Activated CD4-positive, alpha-beta T cell treated with anti-CD3 and anti-CD28 coated beads, Interleukin-2, amount 10 ng/mL, durations not matched to agents 7 days and 5 days (primary cell): Measurements from ENCODE around the gene CYP46A1. TPM values are rescaled to one million over a fixed set of nuclear protein-coding genes. Genes with fewer than 3 reads are reported as not detected.
"Not testable (repeated sequence)": the region's sequence is repeated elsewhere in the genome, so short reads cannot be mapped to it uniquely, and the experiment has no call there.

Source experiments
- CTCF ChIA-PET: fragments of 350-600 bp; sonication (Branson Sonifier 250); formaldehyde crosslinking; loops from one replicate; lab custom pipeline; 2021; ENCODE audit warnings: antibody characterized with exemption; lab: Charles Lee
- POLR2A ChIA-PET: fragments of 350-600 bp; sonication (Branson Sonifier 250); formaldehyde crosslinking; loops from one replicate; lab custom pipeline; 2021; ENCODE audit warnings: antibody characterized with exemption; lab: Charles Lee
- DNase-seq: peaks from one replicate; pipeline ENCODE4 v3.0.0-alpha.2; 2020
- H3K27ac Mint-ChIP-seq: one replicate; pipeline ENCODE4 v1.8.0; 2021; ENCODE audit warnings: mild to moderate bottlenecking, moderate library complexity, mixed read lengths
- H3K27me3 Mint-ChIP-seq: one replicate; pipeline ENCODE4 v1.8.0; 2021; ENCODE audit warnings: mixed read lengths
- H3K36me3 Mint-ChIP-seq: one replicate; pipeline ENCODE4 v1.8.0; 2021; ENCODE audit warnings: low read depth, mixed read lengths
- H3K4me1 Mint-ChIP-seq: one replicate; pipeline ENCODE4 v1.8.0; 2021; ENCODE audit warnings: mixed read lengths
- H3K4me3 Mint-ChIP-seq: one replicate; pipeline ENCODE4 v1.8.0; 2021; ENCODE audit warnings: mild to moderate bottlenecking, moderate library complexity, mixed read lengths
- H3K9me3 Mint-ChIP-seq: one replicate; pipeline ENCODE4 v1.8.0; 2021; ENCODE audit warnings: mixed read lengths
- total RNA-seq, 2 experiments: library from RNA; stranded (reverse); gene quantifications; one replicate each; pipeline ENCODE4 v1.2.3, GENCODE V29; 2021

The CYP46A1 gene
- total RNA-seq, 2 experiments from 2014 or later: 0.12 to 0.20 TPM

- POLR2A ChIA-PET: no interaction called here
- Mint-ChIP-seq H3K4me1 (peaks cover 8% of the 10 kb centered on the region), H3K9me3 (no peaks in the 10 kb centered on the region), H3K27ac (no peak overlapping the region), H3K4me3 (no peak overlapping the region), H3K36me3 (no peaks in the 10 kb centered on the region), H3K27me3 (peaks cover 23% of the 10 kb centered on the region)
- CTCF ChIA-PET: interaction anchor here (1.3 kb wide), 1 partner anchor 10 kb away, joined by 3 read pairs; no protein-coding TSS in a partner anchor
- no peak for DNase-seq
Measured at GRCh38 chr14:99755068-99755405, 70.9 kb downstream of the CYP46A1 start.

- Mint-ChIP-seq H3K4me1 (peaks cover 8% of the 10 kb centered on the region), H3K9me3 (no peaks in the 10 kb centered on the region), H3K36me3 (no peaks in the 10 kb centered on the region), H3K27ac (no peak overlapping the region), H3K27me3 (peaks cover 23% of the 10 kb centered on the region), H3K4me3 (no peak overlapping the region)
- DNase-seq: no peak
- POLR2A ChIA-PET: no interaction called here
- CTCF ChIA-PET: interaction anchor here (1.3 kb wide), 1 partner anchor 9 kb away, joined by 3 read pairs; no protein-coding TSS in a partner anchor
Measured at GRCh38 chr14:99755629-99756603, 71.8 kb downstream of the CYP46A1 start.

DNA sequence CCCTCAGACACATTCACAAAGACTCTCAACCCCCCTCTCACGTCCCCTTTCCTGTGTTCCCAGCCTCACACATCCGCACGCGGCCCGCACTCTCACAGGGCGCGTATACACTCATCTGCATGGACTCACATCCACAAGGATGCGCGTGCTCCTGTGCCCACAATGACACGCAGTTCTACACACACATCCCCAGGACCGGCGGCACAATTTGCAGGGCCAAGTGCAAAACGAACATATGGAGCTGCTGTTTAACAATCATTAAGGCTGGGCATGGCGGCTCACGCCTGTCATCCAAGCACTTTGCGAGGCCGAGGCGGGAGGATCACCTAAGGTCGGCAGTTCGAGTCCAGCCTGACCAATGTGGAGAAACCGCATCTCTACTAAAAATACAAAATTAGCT, 72.7 kb downstream of the CYP46A1 start:
- H3K9me3 Mint-ChIP-seq: no peaks in the 10 kb centered on the region
- POLR2A ChIA-PET: no interaction called here
- no peak overlapping the region for H3K4me3 Mint-ChIP-seq
- H3K27ac Mint-ChIP-seq: no peak overlapping the region
- no peak for DNase-seq
- H3K36me3 Mint-ChIP-seq: no peaks in the 10 kb centered on the region
- peaks cover 8% of the 10 kb centered on the region for H3K4me1 Mint-ChIP-seq
- H3K27me3 Mint-ChIP-seq: peaks cover 17% of the 10 kb centered on the region
- CTCF ChIA-PET: no interaction called here

- Mint-ChIP-seq H3K9me3 (no peaks in the 10 kb centered on the region), H3K4me3 (no peak overlapping the region), H3K27me3 (peaks cover 11% of the 10 kb centered on the region), H3K27ac (no peak overlapping the region), H3K36me3 (no peaks in the 10 kb centered on the region), H3K4me1 (peaks cover 5% of the 10 kb centered on the region)
- no peak for DNase-seq
- ChIA-PET POLR2A (no interaction called here), CTCF (interaction anchor here (1.3 kb wide), 1 partner anchor 8 kb away, joined by 3 read pairs; no protein-coding TSS in a partner anchor)
Measured at GRCh38 chr14:99757331-99758070, 73.4 kb downstream of the CYP46A1 start.

DNA sequence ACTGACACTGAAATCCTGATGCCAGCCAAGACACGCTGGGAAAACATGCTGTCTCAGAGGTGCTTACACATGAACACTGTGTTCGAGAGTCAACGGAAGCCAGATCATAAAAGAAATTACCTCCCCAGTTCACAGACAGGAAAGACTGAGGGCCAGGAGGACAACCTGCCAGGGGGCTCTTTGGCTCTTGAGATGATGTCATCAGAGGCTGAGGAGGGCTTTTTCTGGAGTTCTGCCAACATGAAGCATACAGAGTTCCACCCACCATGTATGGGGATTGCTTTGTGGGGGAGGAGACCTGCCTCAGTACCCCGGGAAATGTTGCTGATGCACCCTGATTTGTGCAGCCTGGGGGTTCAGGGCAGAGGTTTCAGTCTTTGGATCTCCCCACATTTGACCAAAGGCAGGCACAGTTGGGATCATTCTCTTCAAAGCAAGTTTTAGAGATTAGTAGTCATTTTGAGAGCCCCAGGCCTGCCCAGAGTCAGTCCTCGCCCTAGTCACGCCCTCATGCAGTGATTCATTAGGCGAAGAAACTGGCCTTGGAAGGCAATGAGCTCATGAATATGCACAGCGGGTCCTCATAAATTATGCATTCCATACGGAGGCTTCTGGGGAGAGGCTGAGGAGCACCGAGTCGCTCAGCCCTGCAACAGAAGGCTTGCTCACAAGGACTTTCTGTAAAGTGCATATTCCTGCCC, 74.2 kb downstream of the CYP46A1 start:
- Mint-ChIP-seq H3K4me1 (peaks cover 5% of the 10 kb centered on the region), H3K36me3 (no peaks in the 10 kb centered on the region), H3K4me3 (no peak overlapping the region), H3K27ac (no peak overlapping the region), H3K27me3 (peaks cover 7% of the 10 kb centered on the region), H3K9me3 (no peaks in the 10 kb centered on the region)
- CTCF ChIA-PET: interaction anchor here (1.3 kb wide), 1 partner anchor 9 kb away, joined by 3 read pairs; no protein-coding TSS in a partner anchor
- POLR2A ChIA-PET: no interaction called here
- DNase-seq: no peak

DNA sequence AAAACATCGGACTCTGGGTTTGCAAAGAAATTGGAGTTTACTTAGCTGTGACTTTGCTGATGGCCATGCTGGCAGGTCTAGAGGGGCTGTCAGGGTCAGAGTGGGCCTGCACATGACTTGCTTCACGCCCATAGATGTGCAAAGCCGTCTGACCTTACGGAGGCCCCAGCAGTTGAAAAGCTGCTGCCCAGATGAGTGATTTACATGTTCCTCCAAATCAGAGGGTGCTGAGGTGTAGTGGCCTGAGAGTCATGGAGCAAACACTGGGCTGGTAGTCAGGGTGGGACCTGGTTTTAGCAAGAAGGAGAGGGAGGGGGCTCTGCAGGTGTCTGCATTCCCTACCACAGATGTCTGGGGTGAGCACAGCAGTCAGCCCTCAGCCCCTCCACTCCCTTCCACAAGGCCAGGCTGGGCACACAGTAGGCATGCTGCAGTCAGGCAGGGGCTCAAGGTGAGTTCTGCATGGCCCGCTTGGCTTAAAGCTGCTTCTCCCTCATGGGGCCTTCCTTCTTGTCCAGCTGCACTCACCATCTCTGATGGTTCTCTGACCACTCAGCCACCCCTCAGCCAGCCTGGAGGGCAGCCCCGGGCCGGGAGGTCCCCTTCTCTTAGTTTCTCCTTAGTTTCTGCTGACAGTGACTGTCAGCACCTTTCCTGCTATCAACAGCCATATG, 74.9 kb downstream of the CYP46A1 start:
- ChIA-PET CTCF (interaction anchor here (0.6 to 1.3 kb wide), 2 partner anchors 10 to 211 kb away, joined by 3 to 4 read pairs; no protein-coding TSS in a partner anchor), POLR2A (no interaction called here)
- DNase-seq: no peak
- no peaks in the 10 kb centered on the region for H3K36me3 Mint-ChIP-seq
- H3K9me3 Mint-ChIP-seq: no peaks in the 10 kb centered on the region
- no peaks in the 10 kb centered on the region for H3K4me1 Mint-ChIP-seq
- H3K4me3 Mint-ChIP-seq: no peak overlapping the region
- peaks cover 2% of the 10 kb centered on the region for H3K27me3 Mint-ChIP-seq
- H3K27ac Mint-ChIP-seq: no peak overlapping the region

GRCh38 chr14:99759546-99759925, 75.4 kb downstream of the CYP46A1 start:
- Mint-ChIP-seq H3K4me1 (no peaks in the 10 kb centered on the region), H3K27me3 (peaks cover 3% of the 10 kb centered on the region), H3K9me3 (no peaks in the 10 kb centered on the region), H3K27ac (no peak overlapping the region), H3K4me3 (no peak overlapping the region), H3K36me3 (no peaks in the 10 kb centered on the region)
- DNase-seq: no peak
- CTCF ChIA-PET: interaction anchor here (0.6 to 0.8 kb wide), 2 partner anchors 16 to 211 kb away, joined by 3 to 4 read pairs; no protein-coding TSS in a partner anchor
- POLR2A ChIA-PET: no interaction called here

GRCh38 chr14:99760817-99761216, 76.7 kb downstream of the CYP46A1 start:
- Mint-ChIP-seq H3K9me3 (no peaks in the 10 kb centered on the region), H3K36me3 (no peaks in the 10 kb centered on the region), H3K27me3 (peaks cover 3% of the 10 kb centered on the region), H3K27ac (no peak overlapping the region), H3K4me1 (no peaks in the 10 kb centered on the region), H3K4me3 (no peak overlapping the region)
- ChIA-PET POLR2A (no interaction called here), CTCF (no interaction called here)
- no peak for DNase-seq

- H3K9me3 Mint-ChIP-seq, DNase-seq, H3K4me3 Mint-ChIP-seq, H3K27me3 Mint-ChIP-seq, H3K27ac Mint-ChIP-seq, H3K4me1 Mint-ChIP-seq, POLR2A ChIA-PET, H3K36me3 Mint-ChIP-seq: not testable (repeated sequence)
- CTCF ChIA-PET: interaction anchor here (0.7 kb wide), 1 partner anchor 9 kb away, joined by 3 read pairs; no protein-coding TSS in a partner anchor
Measured at GRCh38 chr14:99762911-99763310, 78.8 kb downstream of the CYP46A1 start.

DNA sequence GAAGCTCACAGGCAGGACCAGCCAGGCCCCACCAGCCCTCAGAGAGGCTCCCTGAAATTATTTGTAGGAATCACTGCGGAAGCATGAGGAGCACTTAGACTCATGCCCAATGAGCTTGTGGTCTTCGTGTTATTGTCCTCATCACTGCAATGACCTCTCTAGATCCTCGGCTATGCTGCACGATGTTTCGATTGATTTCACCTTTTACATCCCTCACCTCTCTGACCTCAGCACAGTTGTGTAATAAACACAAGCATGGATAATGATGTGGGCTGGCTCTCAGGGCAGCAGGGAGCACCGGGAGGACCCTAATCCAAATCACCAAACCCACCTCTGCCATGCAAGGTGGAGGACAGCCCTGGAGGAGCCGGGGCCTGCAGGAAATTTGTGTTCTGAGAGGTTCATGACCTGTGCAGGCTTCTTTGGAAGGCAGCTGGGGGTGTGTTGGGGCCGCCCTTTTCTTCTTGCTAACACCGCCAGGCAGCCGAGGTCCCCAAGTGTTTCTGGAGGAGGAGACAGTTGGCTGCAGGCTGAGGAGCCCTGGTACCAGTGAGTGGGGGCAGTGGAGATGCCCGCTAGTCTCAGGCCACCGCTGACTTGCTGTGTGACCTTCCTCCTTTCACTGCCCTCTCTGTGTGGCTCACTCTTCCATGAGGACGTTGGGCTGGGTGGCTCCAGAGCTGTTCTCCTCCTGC, 79.6 kb downstream of the CYP46A1 start:
- POLR2A ChIA-PET: no interaction called here
- CTCF ChIA-PET: no interaction called here
- H3K27ac Mint-ChIP-seq: no peak overlapping the region
- no peaks in the 10 kb centered on the region for H3K4me1 Mint-ChIP-seq
- H3K36me3 Mint-ChIP-seq: no peaks in the 10 kb centered on the region
- no peak overlapping the region for H3K4me3 Mint-ChIP-seq
- H3K27me3 Mint-ChIP-seq: peaks cover 3% of the 10 kb centered on the region
- H3K9me3 Mint-ChIP-seq: no peaks in the 10 kb centered on the region
- no peak for DNase-seq

GRCh38 chr14:99764222-99764706, 80.2 kb downstream of the CYP46A1 start:
- peaks cover 3% of the 10 kb centered on the region for H3K27me3 Mint-ChIP-seq
- H3K4me1 Mint-ChIP-seq: no peaks in the 10 kb centered on the region
- ChIA-PET CTCF (interaction anchor here (1.1 kb wide), 1 partner anchor 9 kb away, joined by 3 read pairs; no protein-coding TSS in a partner anchor), POLR2A (no interaction called here)
- H3K9me3 Mint-ChIP-seq: no peaks in the 10 kb centered on the region
- H3K27ac Mint-ChIP-seq: no peak overlapping the region
- no peak overlapping the region for H3K4me3 Mint-ChIP-seq
- no peaks in the 10 kb centered on the region for H3K36me3 Mint-ChIP-seq
- no peak for DNase-seq
